NCI-H2107 treated with DMSO at 0.1 percent for 48 hours (cell line): ENCODE data around the gene TMEM120B.

ENCODE experiments used
- DNase-seq: peaks from one replicate; lab custom pipeline; 2025; ENCODE audit not compliant: unreplicated experiment; lab: John Stamatoyannopoulos, UW

TMEM120B gene

DNA sequence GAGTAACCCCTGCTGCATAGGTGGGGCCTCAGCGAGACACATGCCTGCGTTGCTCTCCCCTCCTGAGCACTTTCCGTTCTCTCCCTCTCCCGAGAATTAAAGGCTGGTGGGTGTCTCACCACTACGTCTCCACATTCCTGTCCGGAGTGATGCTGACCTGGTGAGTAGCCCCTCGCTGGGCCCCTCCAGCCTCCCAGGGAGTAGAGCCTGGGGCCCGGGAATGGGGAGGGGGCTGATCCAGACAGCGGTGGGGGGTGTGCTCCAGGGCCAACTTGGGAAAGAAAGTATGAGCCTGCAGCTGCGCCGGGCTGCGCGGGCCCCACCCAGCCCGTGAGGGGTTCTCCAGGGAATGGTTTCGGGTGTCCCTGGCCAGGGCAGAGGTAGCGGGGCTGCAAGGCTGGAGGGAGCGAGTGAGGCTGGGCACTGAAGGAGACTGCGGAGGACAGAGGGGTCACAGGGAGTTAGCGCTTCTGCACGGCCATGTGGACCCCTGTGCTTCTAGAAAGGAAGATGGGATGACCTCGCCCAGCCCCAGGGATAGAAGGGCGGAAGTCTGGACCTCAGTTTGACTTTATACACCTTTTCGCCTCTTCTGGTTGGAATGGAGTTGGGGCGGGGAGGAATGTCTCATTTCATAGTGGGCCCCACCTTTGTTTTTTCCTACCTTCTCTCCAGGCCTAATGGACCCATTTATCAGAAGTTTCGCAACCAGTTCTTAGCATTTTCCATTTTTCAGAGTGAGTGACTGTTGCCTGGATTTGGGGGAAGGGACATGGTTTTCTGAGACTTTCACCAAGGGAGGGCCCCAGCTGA is 58.5 kb downstream of the TMEM120B start:
- DNase-seq = no peak

DNA sequence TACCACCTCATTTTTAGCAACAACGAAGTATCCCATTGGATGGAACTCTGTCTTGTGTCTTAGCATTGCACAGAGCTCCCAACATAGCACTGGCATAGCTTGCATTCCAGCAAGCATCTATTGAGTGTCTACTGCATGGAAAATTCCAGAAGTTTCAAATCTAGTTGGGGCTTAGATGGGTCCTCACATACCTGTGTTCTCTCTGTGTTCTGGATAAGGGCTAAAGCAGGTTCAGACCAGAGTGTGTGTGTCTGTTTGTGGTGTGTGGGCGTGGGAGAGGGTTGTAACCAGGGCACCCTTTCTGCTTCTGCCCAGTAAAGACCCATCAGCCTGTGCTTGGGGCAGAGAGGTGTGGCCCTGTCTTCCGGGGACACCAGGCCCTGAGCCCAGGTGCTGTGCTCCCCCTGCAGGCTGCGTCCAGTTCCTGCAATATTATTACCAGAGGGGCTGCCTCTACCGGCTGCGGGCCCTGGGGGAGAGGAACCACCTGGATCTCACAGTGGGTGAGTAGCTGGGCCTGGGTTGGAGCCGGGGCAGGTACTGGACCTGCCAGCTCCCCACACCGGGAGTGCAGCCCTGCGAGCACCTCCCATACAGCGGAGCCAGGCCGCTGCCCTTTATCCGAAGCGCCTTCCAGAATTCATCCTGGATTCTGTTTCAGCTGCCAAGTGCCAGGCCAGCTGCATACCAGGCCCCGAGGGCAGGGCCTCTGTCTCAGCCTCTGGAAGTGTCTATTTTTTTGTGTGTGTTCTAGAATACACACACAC is 60.6 kb downstream of the TMEM120B start:
- peak; percentile 58 for DNase-seq

DNA sequence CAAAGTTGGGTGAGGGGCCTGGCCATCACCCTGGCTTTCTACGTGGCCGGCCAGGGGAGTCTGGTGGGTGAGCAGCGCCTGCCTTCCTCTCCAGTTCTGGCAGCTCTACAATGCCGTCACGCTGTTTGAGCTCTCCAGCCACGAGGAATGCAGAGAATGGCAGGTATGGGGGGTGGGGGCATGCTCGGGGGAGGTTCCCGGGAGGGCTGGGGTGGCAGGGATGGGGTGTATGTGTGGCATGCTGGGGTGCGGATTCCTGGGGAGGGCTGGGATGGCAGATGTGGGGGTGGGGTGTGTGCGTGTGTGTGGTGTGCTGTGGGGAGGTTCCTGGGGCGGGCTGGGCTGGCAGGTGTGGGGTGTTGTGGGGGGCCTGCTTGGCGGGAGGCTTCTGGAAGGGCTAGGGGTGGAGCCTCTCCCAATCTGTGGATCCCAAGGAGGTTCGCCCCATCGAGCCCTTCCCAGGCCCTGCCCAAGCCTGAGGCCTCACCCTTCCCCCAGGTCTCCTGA is 62.5 kb downstream of the TMEM120B start:
- DNase-seq = no peak

- DNase-seq = no peak
These were observed 62.9 kb downstream of the TMEM120B start for GRCh38 chr12:121775501-121775900.

DNA sequence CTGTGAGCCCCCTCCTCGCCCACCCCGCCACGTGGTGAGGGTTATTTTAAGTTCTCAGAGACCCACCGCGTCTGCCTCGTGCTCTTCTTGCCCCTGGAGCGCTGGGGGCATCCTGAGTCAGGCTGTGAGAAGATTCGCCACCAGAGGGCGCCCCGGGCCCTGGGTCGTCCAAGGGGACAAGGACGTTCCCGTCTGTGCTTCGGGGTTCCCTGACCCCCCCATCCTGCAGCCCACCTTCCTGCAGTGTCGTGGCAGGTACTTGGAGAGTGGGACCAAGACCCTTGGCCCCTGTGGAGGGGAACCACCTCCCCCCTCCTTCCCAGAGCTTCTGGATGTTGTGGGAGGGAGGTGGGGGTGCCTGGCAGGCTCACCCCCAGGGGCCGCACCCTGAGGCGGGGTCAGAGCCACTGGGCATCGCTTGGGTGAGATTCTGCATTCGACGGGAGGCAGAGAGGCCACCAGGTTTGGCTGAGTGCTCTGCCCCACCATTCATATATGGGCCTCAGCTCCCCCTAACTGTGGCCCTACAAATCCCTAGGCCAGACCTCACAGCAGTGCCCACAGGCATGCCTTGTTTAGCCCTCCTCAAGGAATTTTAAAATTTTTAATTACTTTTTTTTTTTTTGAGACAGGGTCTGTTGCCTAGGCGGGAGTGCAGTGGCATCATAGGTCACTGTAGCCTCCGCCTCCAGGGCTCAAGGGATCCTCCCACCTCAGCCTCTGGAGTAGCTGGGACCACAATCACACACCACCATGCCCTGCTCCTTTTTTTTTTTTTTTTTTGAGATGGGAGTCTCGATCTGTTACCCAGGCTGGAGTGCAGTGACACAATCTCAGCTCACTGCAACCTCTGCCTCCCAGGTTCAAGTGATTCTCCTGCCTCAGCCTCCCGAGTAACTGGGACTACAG is 63.9 kb downstream of the TMEM120B start:
- DNase-seq = no peak

GRCh38 chr12:121778567-121779421 is 66.2 kb downstream of the TMEM120B start:
- no peak for DNase-seq

GRCh38 chr12:121779422-121779895 is 66.9 kb downstream of the TMEM120B start:
- no peak for DNase-seq

DNA sequence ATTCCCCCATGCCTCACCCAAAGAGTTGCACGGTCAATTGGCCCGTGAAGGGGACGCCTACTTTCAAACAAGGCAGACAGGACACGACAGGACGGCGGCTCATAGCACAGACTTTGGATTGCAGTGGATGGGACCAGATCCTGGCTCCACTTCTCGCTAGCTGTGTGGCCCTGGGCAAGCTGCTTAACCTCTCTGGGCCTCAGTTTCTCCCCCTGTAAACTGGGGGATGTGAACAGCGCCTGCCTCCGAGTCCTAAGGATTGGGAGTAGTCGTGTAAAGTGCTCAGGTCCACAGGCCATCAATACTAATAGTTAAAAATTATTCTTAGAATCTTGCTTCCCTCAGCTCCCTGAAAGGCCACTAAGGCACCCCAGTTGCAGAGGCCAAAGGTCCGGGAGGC is 67.9 kb downstream of the TMEM120B start:
- no peak for DNase-seq

GRCh38 chr12:121781484-121781997 is 69.0 kb downstream of the TMEM120B start:
- no peak for DNase-seq

GRCh38 chr12:121781998-121782979 is 69.7 kb downstream of the TMEM120B start:
- DNase-seq = no peak

GRCh38 chr12:121783766-121784165 is 71.2 kb downstream of the TMEM120B start:
- no peak for DNase-seq

- no peak for DNase-seq
These were observed 71.9 kb downstream of the TMEM120B start for GRCh38 chr12:121784460-121784859.

- DNase-seq = no peak
These were observed 73.9 kb downstream of the TMEM120B start for GRCh38 chr12:121786440-121786825.

DNA sequence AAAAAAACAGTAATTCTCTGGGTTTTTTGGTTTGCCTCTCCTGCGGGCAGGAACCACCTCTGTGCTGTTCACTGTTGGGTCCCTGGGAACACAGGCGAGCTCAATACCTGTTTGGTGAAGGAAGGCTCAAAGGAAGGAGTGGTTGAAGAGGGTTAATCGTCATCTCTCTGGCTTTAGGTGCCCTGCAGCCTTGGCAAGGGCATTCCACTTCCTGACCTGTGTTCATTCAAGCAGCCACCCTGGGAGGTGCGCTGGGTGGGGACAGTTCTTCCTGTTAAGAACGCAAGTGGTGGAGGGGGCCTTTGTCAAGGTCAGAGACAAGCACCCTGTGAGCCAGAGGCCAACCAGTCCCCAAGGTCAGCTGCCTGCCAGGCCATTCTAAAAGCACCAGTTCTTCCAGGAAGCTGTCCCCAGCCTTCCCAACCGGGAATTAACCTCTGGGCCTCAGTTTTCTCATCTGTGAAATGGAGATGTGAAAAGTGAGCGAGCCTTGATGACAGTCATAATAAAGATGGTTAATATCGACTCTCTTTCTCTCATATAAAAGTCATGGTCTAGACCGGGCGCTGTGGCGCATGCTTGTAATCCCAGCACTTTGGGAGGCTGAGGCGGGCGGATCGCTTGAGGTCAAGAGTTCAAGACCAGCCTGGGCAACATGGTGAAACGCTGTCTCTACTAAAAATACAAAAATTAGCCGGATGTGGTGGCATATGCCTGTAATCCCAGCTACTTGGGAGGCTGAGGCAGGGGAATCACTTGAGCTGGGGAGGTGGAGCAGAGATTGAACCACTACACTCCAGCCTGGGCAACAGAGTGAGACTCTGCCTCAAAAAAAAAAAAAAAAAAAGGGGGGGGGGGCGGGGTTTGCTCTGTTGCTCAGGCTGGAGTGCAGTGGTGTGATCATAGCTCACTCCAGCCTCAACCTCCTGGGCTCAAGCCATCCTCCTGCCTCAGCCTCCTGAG is 74.8 kb downstream of the TMEM120B start:
- DNase-seq = no peak

GRCh38 chr12:121788176-121788818 is 75.7 kb downstream of the TMEM120B start:
- DNase-seq = no peak

GRCh38 chr12:121789233-121789781 is 76.8 kb downstream of the TMEM120B start:
- DNase-seq = no peak
